ENCODE measurements around the gene CHRD. TPM values are rescaled to one million over a fixed set of nuclear protein-coding genes. Genes with fewer than 3 reads are reported as not detected.

CHRD gene
- total RNA-seq, 1 donor from 2014 or later, result not detected

DNA sequence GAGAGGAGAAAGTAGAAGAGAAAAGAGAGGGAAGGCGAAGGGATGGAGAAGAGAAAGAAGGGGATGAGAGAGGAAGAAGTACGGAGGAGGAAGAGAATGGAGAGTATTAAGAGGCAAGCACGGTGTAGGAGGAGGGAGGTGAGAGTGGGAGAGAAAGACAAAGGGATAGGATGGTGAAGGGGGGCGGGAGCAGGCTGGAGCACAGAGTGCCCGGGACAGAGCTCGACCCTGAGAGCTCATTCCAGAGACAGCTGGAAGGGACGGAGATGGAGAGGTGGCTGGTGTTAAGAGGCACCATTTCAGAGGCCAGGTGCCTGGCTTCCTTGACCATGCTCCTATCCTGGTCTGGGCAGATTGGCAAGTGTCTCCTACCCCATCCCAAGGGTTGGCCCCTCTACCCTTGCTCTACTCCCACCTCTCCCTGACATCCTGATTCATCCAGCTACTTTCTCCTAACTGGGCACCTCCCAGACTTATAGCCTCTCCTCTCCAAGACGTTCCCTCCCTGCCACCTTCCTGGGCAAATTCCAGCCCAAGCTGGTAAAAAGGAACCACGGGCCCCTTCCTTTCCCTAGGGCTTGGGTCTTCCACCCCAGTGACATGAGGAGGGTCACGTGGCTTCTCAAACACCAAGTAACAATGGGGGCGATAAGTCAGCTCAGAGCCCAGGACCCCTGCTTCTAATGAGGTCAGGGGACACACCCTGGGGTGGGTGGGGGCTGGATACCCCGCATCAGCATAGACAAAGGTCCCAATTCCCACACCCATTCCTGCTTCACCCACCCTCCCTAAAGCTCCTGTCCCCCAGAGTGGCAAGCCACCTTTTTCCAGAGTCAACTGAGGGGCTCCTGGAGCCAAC lies 19.6 kb upstream of the CHRD start:
- Mint-ChIP-seq H3K36me3 (ENCODE audit: low read depth) (peaks cover 15% of the 10 kb centered on the region), H3K9me3 (no peaks in the 10 kb centered on the region), H3K4me3 (peak overlapping the region; percentile 86), H3K4me1 (ENCODE audit: low read depth) (peaks cover 16% of the 10 kb centered on the region), H3K27ac (peak overlapping the region; percentile 58), H3K27me3 (ENCODE audit: insufficient read depth) (peaks cover 10% of the 10 kb centered on the region)
- intact Hi-C loops (cut with micrococcal nuclease), result loop anchor here (5.0 kb wide), 2 partner anchors 352 to 723 kb away; partner anchors contain the start of genes KLHL24 and MAGEF1
- no peak for DNase-seq (ENCODE audit: low spot score)

DNA sequence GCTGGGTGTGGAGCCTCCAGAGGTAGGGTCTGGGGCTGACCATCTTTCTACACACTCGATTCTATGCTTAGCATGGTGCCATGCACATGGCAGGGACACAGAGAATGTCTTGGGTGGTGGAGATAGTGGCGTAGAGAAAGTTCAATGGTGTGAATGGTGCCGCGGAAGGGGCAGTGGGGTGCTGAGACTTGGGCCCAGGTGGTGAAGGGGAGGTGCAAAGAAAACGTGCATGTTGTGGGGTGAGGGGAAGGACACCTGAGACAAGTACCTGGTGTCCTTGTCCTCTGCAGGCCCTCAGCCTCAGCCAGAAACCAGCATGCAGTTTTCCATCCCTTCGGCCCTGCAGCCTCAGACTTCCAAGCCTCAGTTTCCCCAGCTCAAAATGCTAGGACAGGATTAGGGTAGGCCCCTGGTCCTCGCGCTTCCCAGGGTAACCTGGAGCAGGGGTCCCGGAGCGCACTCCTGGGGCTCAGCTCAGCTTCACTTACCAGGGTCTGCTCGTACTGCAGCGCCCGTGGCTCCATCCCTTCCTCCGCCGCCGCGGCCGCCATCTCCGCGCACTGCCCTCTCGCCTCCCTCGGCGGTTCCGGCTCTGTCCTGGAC lies 18.8 kb upstream of the CHRD start:
- DNase-seq (ENCODE audit: low spot score), result no peak
- H3K9me3 Mint-ChIP-seq, result no peaks in the 10 kb centered on the region
- peaks cover 18% of the 10 kb centered on the region for H3K4me1 Mint-ChIP-seq (ENCODE audit: low read depth)
- intact Hi-C loops (cut with micrococcal nuclease), result loop anchor here (5.0 kb wide), 2 partner anchors 351 to 724 kb away; partner anchors contain the start of genes KLHL24 and MAGEF1
- H3K36me3 Mint-ChIP-seq (ENCODE audit: low read depth), result peaks cover 17% of the 10 kb centered on the region
- H3K4me3 Mint-ChIP-seq, result peak overlapping the region; percentile 86
- peak overlapping the region; percentile 75 for H3K27ac Mint-ChIP-seq
- H3K27me3 Mint-ChIP-seq (ENCODE audit: insufficient read depth), result peaks cover 10% of the 10 kb centered on the region

DNA sequence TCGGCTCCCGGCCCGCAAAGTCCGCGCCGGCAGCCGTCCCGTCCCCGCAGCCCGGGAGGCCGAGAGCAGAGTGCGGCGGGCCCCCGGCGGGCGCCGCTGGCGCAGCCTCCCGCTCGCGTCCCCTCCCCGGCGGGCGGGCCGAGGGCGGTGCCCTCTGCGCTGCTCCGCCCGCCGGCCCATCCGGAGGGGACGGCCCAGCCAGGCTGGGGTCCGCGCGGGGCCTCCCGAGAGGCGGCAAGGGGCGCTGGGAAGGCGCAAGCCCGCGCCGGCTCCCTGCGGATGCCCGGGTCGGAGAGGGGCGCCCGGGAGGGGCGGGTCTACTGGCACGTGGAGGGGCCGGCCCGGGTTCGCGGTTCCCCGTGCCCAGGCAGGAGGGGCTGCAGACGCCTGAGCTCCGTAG lies 18.3 kb upstream of the CHRD start, which contains the start of the genes CLCN2 and POLR2H:
Gene CLCN2, minus strand, starts transcription at position 74 of the 400 bp plus-strand sequence. CDS start 126 bp downstream, outside the sequence.
Gene POLR2H, plus strand, starts transcription at position 179 of the 400 bp plus-strand sequence. CDS start 1,783 bp downstream, outside the sequence.
- Mint-ChIP-seq H3K9me3 (no peaks in the 10 kb centered on the region), H3K27me3 (ENCODE audit: insufficient read depth) (peaks cover 10% of the 10 kb centered on the region), H3K36me3 (ENCODE audit: low read depth) (peaks cover 19% of the 10 kb centered on the region), H3K27ac (peak within 1 kb of the TSS; percentile 99), H3K4me1 (ENCODE audit: low read depth) (peaks cover 18% of the 10 kb centered on the region), H3K4me3 (peak within 1 kb of the TSS; percentile 99)
- DNase-seq (ENCODE audit: low spot score), result peak; percentile 40
- intact Hi-C loops (cut with micrococcal nuclease), result loop anchor here (5.0 kb wide), 2 partner anchors 351 to 724 kb away; partner anchors contain the start of genes KLHL24 and MAGEF1

DNA sequence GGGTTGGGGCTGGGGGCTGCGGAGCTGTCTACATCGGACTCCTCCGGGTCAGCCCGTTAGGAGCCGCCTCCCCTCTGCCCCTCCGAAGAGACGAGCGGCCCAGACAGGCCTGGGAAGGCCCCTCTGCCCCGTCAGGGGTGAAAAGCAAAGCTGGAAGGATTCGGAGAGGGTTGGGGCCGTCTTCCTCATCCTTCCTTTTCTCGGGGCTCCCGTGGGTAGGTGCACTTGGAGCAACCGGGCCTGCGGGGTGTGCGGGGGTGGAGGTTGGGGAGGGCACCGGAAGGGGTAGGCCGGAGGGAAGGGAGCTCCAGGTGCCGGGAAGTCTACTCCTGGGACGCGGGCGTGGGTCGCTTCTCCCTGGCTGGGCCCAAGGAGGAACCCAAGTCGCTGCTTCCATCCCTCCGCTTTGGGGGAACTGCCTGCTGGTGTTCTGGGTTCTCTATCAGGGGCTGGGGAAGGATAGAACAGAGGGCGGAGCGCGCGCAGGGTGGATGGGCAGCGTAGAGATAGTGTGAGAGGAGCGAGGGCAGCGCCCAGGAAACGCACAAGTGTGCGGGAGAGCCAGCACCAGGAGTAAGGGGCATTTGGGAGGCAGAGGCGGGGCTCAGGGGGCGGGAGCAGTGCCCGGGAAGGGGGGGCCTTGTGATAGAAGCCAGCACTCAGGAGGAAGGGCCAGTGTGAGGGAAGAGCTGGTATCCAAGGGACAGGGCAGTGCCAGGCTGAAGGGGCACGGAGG lies 17.8 kb upstream of the CHRD start:
- H3K4me1 Mint-ChIP-seq (ENCODE audit: low read depth), result peaks cover 18% of the 10 kb centered on the region
- peak; percentile 20 for DNase-seq (ENCODE audit: low spot score)
- intact Hi-C loops (cut with micrococcal nuclease), result loop anchor here (1.0 to 5.0 kb wide), 8 partner anchors 183 to 921 kb away; partner anchors contain the start of genes ABCC5, AP2M1, KLHL24 and MAGEF1
- peak overlapping the region; percentile 99 for H3K27ac Mint-ChIP-seq
- no peaks in the 10 kb centered on the region for H3K9me3 Mint-ChIP-seq
- peaks cover 10% of the 10 kb centered on the region for H3K27me3 Mint-ChIP-seq (ENCODE audit: insufficient read depth)
- H3K4me3 Mint-ChIP-seq, result peak overlapping the region; percentile 99
- peaks cover 24% of the 10 kb centered on the region for H3K36me3 Mint-ChIP-seq (ENCODE audit: low read depth)

DNA sequence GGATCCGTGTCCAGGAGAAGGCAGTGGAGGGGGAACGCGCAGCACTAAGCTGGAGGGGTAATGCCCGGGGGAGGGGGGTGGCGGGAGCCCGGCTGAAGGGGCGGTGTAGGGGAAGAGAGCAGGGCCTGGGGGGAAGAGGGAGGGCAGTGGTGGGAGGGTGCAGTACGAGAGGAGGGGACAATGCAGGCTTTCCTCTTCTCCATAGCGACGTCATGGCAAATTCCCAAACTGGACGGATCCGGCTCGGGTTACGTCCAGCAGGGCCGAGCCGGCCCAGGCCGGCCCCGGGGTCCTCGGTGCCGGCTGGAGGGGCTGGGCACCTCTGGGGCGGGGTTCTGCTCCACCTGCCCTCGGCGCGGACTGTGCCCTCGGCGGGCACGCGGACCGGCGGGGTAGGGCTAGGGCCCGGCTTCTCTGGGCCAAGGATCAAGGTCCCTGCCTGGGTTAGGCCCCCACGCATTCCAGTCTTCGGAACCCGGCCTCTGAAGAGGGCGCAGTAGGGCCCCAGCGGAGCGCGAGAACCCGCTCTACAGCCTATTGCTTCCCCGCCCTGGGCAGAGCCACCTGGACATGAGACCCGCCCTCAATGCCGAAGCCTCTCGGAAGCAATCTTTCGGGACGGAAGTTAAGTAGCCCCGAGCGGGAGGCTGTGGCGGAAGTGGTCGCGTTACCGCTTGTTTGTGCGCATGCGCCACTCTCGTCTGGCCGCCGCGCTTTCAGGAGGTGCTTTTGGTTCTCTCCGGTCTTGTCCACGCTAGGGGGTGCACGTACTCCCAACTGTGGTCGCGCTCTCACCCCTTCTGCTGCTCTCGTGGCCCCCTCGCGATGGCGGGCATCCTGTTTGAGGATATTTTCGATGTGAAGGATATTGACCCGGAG lies 16.9 kb upstream of the CHRD start:
- DNase-seq (ENCODE audit: low spot score), result peak; percentile 96
- intact Hi-C loops (cut with micrococcal nuclease), result loop anchor here (1.0 to 5.0 kb wide), 17 partner anchors 9 to 920 kb away; partner anchors contain the start of genes ABCC5, ABCF3, AP2M1 and EEF1AKMT4
- H3K4me1 Mint-ChIP-seq (ENCODE audit: low read depth), result peaks cover 21% of the 10 kb centered on the region
- peaks cover 10% of the 10 kb centered on the region for H3K27me3 Mint-ChIP-seq (ENCODE audit: insufficient read depth)
- peaks cover 31% of the 10 kb centered on the region for H3K36me3 Mint-ChIP-seq (ENCODE audit: low read depth)
- H3K27ac Mint-ChIP-seq, result peak overlapping the region; percentile 99
- no peaks in the 10 kb centered on the region for H3K9me3 Mint-ChIP-seq
- H3K4me3 Mint-ChIP-seq, result peak overlapping the region; percentile 100

DNA sequence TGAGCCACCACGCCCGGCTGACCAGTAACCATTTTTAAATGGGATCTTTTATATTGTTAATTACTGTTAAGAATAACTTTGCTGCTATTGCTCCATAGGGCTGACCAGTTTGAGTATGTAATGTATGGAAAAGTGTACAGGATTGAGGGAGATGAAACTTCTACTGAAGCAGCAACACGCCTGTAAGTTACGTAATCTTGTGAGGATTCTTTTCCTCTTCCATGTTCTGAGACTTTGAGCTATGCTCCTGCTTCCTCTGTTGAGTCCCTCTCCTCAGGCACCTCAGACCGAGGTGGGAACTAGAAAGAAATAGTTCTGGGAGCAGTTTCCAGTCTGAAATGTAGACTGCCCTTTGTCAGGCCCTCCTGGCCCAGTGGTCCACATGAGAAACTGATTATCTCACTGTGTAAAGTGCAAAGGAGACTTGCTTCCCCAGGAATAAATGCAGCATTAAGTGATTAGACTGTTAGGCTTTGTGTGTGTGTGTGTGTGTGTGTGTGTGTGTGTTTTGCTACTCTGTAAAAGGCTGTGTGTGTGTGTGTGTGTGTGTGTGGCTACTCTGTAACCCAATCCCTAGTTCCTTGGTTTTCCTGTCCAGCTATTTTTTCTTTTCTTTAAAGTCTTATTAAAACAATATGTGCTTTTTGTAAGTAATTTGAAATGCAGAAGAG lies 13.1 kb upstream of the CHRD start:
- Mint-ChIP-seq H3K27me3 (ENCODE audit: insufficient read depth) (no peaks in the 10 kb centered on the region), H3K36me3 (ENCODE audit: low read depth) (peaks cover 50% of the 10 kb centered on the region), H3K4me3 (no peak overlapping the region), H3K4me1 (ENCODE audit: low read depth) (peaks cover 23% of the 10 kb centered on the region), H3K27ac (no peak overlapping the region), H3K9me3 (no peaks in the 10 kb centered on the region)
- DNase-seq (ENCODE audit: low spot score), result no peak
- intact Hi-C loops (cut with micrococcal nuclease), result no loop called here

DNA sequence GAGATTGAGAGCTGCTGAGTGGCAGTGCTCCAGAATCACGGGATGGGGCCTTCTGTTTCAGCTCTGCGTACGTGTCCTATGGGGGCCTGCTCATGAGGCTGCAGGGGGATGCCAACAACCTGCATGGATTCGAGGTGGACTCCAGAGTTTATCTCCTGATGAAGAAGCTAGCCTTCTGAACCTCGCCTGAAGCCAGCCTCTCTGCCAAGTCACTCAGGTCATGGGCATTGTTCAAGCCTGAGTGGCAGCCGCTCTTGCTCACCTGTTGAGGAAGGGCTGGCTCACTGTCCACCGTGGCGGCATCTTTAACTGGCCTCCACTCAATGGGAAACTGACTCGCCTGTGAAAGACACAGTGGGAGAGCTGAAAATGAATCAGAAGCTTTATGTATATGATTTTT lies 11.7 kb upstream of the CHRD start:
- peaks cover 24% of the 10 kb centered on the region for H3K4me1 Mint-ChIP-seq (ENCODE audit: low read depth)
- H3K9me3 Mint-ChIP-seq, result no peaks in the 10 kb centered on the region
- H3K27ac Mint-ChIP-seq, result peak overlapping the region; percentile 40
- H3K4me3 Mint-ChIP-seq, result no peak overlapping the region
- DNase-seq (ENCODE audit: low spot score), result no peak
- intact Hi-C loops (cut with micrococcal nuclease), result no loop called here
- H3K27me3 Mint-ChIP-seq (ENCODE audit: insufficient read depth), result no peaks in the 10 kb centered on the region
- peaks cover 50% of the 10 kb centered on the region for H3K36me3 Mint-ChIP-seq (ENCODE audit: low read depth)

DNA sequence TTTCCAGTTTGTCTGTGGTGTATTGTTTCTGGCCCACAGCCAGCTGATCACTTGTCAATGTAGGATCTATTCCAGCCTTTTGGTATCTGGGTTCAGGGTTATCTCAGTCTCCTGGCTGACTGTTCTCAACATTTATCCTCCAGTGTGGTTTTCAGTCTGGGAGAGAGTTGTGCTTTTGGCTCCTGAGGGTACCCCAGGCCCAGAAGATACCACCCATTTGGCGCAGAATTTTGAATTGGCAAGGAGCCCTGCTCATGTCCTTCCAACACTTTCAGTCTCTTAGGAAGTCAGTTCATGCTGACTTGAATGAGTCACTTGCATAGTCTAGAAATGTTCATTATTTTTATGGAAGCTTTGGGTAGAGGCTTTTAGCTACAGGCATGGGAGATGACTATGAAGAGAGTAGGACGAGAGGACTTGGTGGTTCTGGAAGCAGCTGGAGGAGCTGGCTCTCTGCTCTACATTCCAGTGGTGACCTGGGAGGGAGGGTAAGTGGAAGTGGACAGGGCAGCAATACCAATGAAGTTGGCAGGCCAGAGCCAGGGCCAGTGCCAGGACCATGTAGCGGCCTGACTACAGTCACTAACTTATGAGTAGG lies 11.2 kb upstream of the CHRD start:
- Mint-ChIP-seq H3K4me3 (no peak overlapping the region), H3K27ac (no peak overlapping the region), H3K36me3 (ENCODE audit: low read depth) (peaks cover 45% of the 10 kb centered on the region), H3K9me3 (no peaks in the 10 kb centered on the region), H3K4me1 (ENCODE audit: low read depth) (peaks cover 24% of the 10 kb centered on the region), H3K27me3 (ENCODE audit: insufficient read depth) (no peaks in the 10 kb centered on the region)
- intact Hi-C loops (cut with micrococcal nuclease), result no loop called here
- no peak for DNase-seq (ENCODE audit: low spot score)

DNA sequence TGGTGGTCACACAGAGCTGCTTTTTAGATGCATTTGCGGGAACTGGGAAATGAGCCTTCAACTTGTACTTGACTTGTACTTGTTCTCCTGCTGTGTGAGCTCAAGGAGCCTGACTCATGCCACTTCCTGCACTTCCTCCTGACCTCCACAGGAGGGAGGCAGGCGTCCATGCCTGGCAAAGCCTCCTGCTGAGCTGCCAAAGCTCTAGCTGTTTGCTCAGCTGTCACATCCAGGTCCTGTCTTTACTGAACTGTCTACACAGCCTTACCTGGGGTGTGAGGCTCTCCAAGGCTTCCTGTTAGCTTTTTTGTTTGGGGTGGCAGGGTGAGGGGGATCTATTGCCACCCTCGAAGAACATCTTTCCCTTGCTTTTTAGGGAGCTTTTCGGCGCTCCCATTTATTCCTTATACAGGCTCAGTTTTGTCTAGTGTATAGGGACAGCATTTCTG lies 8.3 kb upstream of the CHRD start:
- no peak overlapping the region for H3K27ac Mint-ChIP-seq
- H3K36me3 Mint-ChIP-seq (ENCODE audit: low read depth), result peaks cover 31% of the 10 kb centered on the region
- peaks cover 20% of the 10 kb centered on the region for H3K27me3 Mint-ChIP-seq (ENCODE audit: insufficient read depth)
- H3K4me1 Mint-ChIP-seq (ENCODE audit: low read depth), result peaks cover 11% of the 10 kb centered on the region
- no peak overlapping the region for H3K4me3 Mint-ChIP-seq
- intact Hi-C loops (cut with micrococcal nuclease), result loop anchor here (1.0 kb wide), 2 partner anchors 142 to 173 kb away; no protein-coding TSS in a partner anchor
- DNase-seq (ENCODE audit: low spot score), result peak; percentile 44
- H3K9me3 Mint-ChIP-seq, result no peaks in the 10 kb centered on the region

DNA sequence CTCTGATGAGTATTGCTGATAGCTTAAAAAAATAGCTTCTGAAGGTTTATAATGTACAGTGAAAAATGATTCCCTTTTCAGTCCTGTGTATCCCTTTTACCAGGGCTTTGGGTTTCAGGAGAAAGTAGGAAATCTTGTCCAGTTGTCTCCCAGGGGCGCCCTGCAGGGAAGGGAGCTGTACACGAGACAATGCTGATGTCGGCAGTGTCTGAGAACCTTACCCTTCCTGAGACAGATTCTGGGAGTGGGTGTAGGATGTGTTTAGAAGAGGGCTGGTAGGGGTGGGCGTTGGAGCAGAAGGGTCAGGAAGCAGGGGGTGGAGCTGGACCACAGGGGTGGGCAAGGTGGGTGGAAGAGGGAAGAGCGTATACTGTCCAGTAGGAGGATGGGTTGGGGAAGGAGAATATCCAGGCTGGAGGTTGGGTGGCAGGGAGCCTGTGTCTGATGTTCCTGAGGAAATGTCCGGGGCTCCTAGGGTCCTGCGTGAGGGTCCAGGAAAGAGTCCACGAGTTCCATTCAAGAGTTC lies 7.5 kb upstream of the CHRD start:
- intact Hi-C loops (cut with micrococcal nuclease), result no loop called here
- no peak overlapping the region for H3K27ac Mint-ChIP-seq
- DNase-seq (ENCODE audit: low spot score), result no peak

DNA sequence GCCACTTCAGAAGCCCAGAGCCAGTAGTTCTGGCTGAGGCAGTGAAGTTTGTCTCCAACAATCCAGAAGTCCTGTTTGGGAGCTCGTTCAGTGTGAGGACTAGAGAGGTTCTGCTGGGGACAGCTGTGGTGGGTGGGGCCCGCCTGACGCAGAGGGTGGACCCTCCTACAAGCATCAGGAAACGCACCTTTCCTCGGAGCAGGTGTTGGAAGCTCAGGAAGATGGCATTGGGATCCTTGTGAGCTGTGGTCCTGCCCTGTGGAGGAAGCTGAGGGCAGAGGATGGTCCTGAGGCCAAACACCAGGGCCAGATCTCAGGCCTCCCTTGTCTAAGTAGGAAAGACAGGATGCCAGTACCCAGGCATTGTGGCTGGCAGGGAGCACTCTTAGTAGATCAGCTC lies 6.9 kb upstream of the CHRD start:
- DNase-seq (ENCODE audit: low spot score), result no peak
- Mint-ChIP-seq H3K27ac (no peak overlapping the region), H3K4me1 (ENCODE audit: low read depth) (peaks cover 7% of the 10 kb centered on the region), H3K36me3 (ENCODE audit: low read depth) (peaks cover 19% of the 10 kb centered on the region), H3K4me3 (no peak overlapping the region), H3K9me3 (no peaks in the 10 kb centered on the region), H3K27me3 (ENCODE audit: insufficient read depth) (peaks cover 33% of the 10 kb centered on the region)
- intact Hi-C loops (cut with micrococcal nuclease), result no loop called here

More for the DNA sequence above, 7.5 kb upstream of the CHRD start:
- Mint-ChIP-seq H3K27me3 (ENCODE audit: insufficient read depth) (peaks cover 28% of the 10 kb centered on the region), H3K4me1 (ENCODE audit: low read depth) (peaks cover 11% of the 10 kb centered on the region), H3K9me3 (no peaks in the 10 kb centered on the region), H3K36me3 (ENCODE audit: low read depth) (peaks cover 23% of the 10 kb centered on the region), H3K4me3 (no peak overlapping the region)
